Skeletal muscle tissue (tissue), 4 donors: ENCODE results near the gene CWH43. TPM values are rescaled to one million over a fixed set of nuclear protein-coding genes. Genes with fewer than 3 reads are reported as not detected.

Experiments used
- H3K27ac ChIP-seq: one replicate; pipeline ENCODE4 v1.7.0; 2013; ENCODE audit warnings: mild to moderate bottlenecking, low read depth, low read length, inconsistent platforms
- H3K27me3 ChIP-seq, 3 donors: one replicate each; pipeline ENCODE4 v1.7.0; 2013; ENCODE audit warnings: low read length in 3 of 3; ENCODE audit not compliant: control insufficient read depth in 3 of 3, insufficient read depth in 3 of 3
- H3K36me3 ChIP-seq, 3 donors: one replicate each; pipeline ENCODE4 v1.7.0; 2013; ENCODE audit warnings: low read length in 3 of 3; ENCODE audit not compliant: control insufficient read depth in 3 of 3, insufficient read depth in 3 of 3
- H3K4me1 ChIP-seq, 3 donors: one replicate each; pipeline ENCODE4 v1.7.0; 2013; ENCODE audit warnings: low read length in 3 of 3, mild to moderate bottlenecking in 3 of 3; ENCODE audit not compliant: control insufficient read depth in 3 of 3, insufficient read depth in 3 of 3
- H3K4me3 ChIP-seq, 3 donors: one replicate each; pipeline ENCODE4 v1.7.0; 2013; ENCODE audit warnings: low read length in 3 of 3
- H3K9ac ChIP-seq, 3 donors: one replicate each; pipeline ENCODE4 v1.7.0; 2013; ENCODE audit warnings: low read length in 3 of 3, mild to moderate bottlenecking in 3 of 3, moderate library complexity in 2 of 3, low read depth in 1 of 3
- H3K9me3 ChIP-seq, 3 donors: one replicate each; pipeline ENCODE4 v1.7.0; 2013; ENCODE audit warnings: low read length in 3 of 3; ENCODE audit not compliant: control insufficient read depth in 3 of 3
- total RNA-seq: library from RNA; depleted of rRNA; stranded (reverse); fragments of >200 nt; gene quantifications from one replicate; pipeline ENCODE4 v1.2.3, GENCODE V29; 2014
- donor health status: Osteomylitis.

Gene CWH43
- total RNA-seq, result not detected

DNA sequence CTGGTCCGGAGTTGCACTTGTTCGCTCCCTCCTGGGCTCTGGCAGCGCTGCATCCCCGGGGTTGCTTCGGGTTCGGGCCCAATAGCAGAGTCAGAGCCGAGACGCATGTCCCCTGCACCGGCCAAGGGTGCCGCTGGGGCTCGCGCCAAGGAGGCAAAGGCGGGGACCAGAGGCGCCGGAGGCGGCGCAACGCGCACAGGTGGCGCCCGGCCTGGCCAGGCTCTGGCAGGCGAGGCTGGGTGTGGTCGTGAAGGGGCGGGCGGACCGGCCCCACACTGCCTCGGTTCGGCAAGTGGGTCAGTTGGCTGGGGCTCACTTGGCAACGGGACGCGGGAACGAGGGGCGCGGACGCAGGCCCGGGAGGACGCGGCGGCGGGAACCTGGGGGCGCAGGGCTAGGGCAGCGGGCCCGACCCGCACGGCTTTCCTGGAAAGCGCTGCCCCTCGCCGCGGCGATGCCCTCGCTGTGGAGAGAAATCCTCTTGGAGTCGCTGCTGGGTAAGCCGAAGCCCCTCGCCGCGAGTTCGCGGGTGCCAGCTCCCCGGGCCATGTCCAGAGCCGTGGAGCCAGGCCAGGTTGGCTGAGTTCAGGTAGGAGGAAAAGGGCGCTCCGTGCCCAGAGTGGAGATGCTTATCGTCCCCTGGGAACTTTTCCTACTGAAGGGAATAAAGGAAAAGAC is at the start of gene CWH43:
Gene CWH43 (plus strand): TSS at position 300 of the 678 bp plus-strand sequence. CDS start 155 bp downstream, at position 455.
- Histone ChIP-seq H3K27ac (no peak within 1 kb of the TSS), H3K4me1 (peaks cover 0 to 8% (median 0%) of the 10 kb centered on the region in 3 donors), H3K9ac (no peak within 1 kb of the TSS), H3K36me3 (no peaks in the 10 kb centered on the region), H3K4me3 (peak within 1 kb of the TSS in 1 of 3 donors; percentile 38), H3K27me3 (peaks cover 19 to 24% (median 22%) of the 10 kb centered on the region in 3 donors), H3K9me3 (peaks cover 0 to 6% (median 2%) of the 10 kb centered on the region in 3 donors)

- H3K9me3 ChIP-seq, result no peaks in the 10 kb centered on the region
Observed at GRCh38 chr4:48937033-48937432, 49.0 kb upstream of the CWH43 start.

DNA sequence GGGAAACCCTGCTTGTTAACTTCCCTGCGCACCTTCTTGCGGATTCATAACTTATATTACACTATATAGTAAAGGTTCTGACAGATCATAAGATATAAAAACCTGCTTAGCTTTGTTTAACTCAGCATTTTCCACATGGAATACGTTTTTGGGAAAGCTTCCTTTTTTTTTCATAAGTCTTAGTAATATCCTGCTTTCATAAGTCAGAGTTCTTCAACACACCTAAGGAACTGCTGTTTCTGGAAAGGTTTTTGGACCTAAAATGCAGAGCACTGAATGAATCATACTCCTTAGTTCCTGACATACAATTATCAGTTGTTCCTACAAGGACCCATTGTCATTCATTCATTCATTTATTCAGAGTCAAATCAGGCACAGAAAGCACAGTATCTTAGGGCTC is 47.2 kb upstream of the CWH43 start:
- H3K27ac ChIP-seq, result no peak overlapping the region
- no peaks in the 10 kb centered on the region for H3K9me3 ChIP-seq
- H3K27me3 ChIP-seq, result no peaks in the 10 kb centered on the region
- H3K9ac ChIP-seq, result no peak overlapping the region
- H3K36me3 ChIP-seq, result no peaks in the 10 kb centered on the region
- H3K4me1 ChIP-seq, result no peaks in the 10 kb centered on the region
- H3K4me3 ChIP-seq, result no peak overlapping the region

More at GRCh38 chr4:48937033-48937432, 49.0 kb upstream of the CWH43 start:
- no peak overlapping the region for H3K27ac ChIP-seq
- no peaks in the 10 kb centered on the region for H3K27me3 ChIP-seq
- no peaks in the 10 kb centered on the region for H3K36me3 ChIP-seq
- H3K4me3 ChIP-seq, result no peak overlapping the region
- H3K9ac ChIP-seq, result no peak overlapping the region
- H3K4me1 ChIP-seq, result no peaks in the 10 kb centered on the region

- H3K36me3 ChIP-seq, result no peaks in the 10 kb centered on the region
- H3K4me1 ChIP-seq, result no peaks in the 10 kb centered on the region
- H3K27ac ChIP-seq, result no peak overlapping the region
- no peak overlapping the region for H3K4me3 ChIP-seq
- no peaks in the 10 kb centered on the region for H3K9me3 ChIP-seq
- H3K9ac ChIP-seq, result no peak overlapping the region
- H3K27me3 ChIP-seq, result no peaks in the 10 kb centered on the region
Observed at GRCh38 chr4:48939785-48940184, 46.3 kb upstream of the CWH43 start.

- Histone ChIP-seq H3K9ac (no peak overlapping the region), H3K4me3 (no peak overlapping the region), H3K27me3 (no peaks in the 10 kb centered on the region)
Observed at GRCh38 chr4:48943387-48943786, 42.7 kb upstream of the CWH43 start.

GRCh38 chr4:48944252-48944651 is 41.8 kb upstream of the CWH43 start:
- no peaks in the 10 kb centered on the region for H3K36me3 ChIP-seq
- H3K27ac ChIP-seq, result no peak overlapping the region
- no peaks in the 10 kb centered on the region for H3K4me1 ChIP-seq
- H3K27me3 ChIP-seq, result no peaks in the 10 kb centered on the region
- no peaks in the 10 kb centered on the region for H3K9me3 ChIP-seq
- H3K9ac ChIP-seq, result no peak overlapping the region
- no peak overlapping the region for H3K4me3 ChIP-seq

More at GRCh38 chr4:48943387-48943786, 42.7 kb upstream of the CWH43 start:
- no peaks in the 10 kb centered on the region for H3K4me1 ChIP-seq
- no peaks in the 10 kb centered on the region for H3K9me3 ChIP-seq
- no peaks in the 10 kb centered on the region for H3K36me3 ChIP-seq
- H3K27ac ChIP-seq, result no peak overlapping the region

GRCh38 chr4:48944756-48945241 is 41.3 kb upstream of the CWH43 start:
- H3K4me1 ChIP-seq, result no peaks in the 10 kb centered on the region
- no peaks in the 10 kb centered on the region for H3K36me3 ChIP-seq
- H3K9ac ChIP-seq, result no peak overlapping the region
- H3K4me3 ChIP-seq, result no peak overlapping the region
- H3K27ac ChIP-seq, result no peak overlapping the region
- H3K9me3 ChIP-seq, result no peaks in the 10 kb centered on the region
- H3K27me3 ChIP-seq, result no peaks in the 10 kb centered on the region

GRCh38 chr4:48945981-48946380 is 40.1 kb upstream of the CWH43 start:
- Histone ChIP-seq H3K27me3 (no peaks in the 10 kb centered on the region), H3K9me3 (no peaks in the 10 kb centered on the region), H3K4me3 (no peak overlapping the region), H3K27ac (no peak overlapping the region), H3K4me1 (no peaks in the 10 kb centered on the region), H3K36me3 (no peaks in the 10 kb centered on the region), H3K9ac (no peak overlapping the region)

GRCh38 chr4:48947731-48948130 is 38.3 kb upstream of the CWH43 start:
- Histone ChIP-seq H3K9me3 (no peaks in the 10 kb centered on the region), H3K27ac (no peak overlapping the region), H3K27me3 (no peaks in the 10 kb centered on the region), H3K4me1 (no peaks in the 10 kb centered on the region), H3K9ac (no peak overlapping the region), H3K4me3 (no peak overlapping the region), H3K36me3 (no peaks in the 10 kb centered on the region)

GRCh38 chr4:48949086-48949485 is 37.0 kb upstream of the CWH43 start:
- Histone ChIP-seq H3K27ac (no peak overlapping the region), H3K36me3 (no peaks in the 10 kb centered on the region), H3K4me1 (no peaks in the 10 kb centered on the region), H3K4me3 (no peak overlapping the region), H3K9ac (no peak overlapping the region), H3K9me3 (no peaks in the 10 kb centered on the region), H3K27me3 (no peaks in the 10 kb centered on the region)
